Upper lobe of left lung (tissue), 4 donors: Measurements from ENCODE around the gene MPDZ.

ENCODE experiments used
- EP300 ChIP-seq, 4 donors: sonication (generic); formaldehyde crosslinking; IDR thresholded peaks; one replicate each; pipeline ENCODE4 v1.5.1; 2017; ENCODE audit warnings: antibody characterized with exemption in 4 of 4, control low read depth in 2 of 4
- POLR2A ChIP-seq, 4 donors: fragments of 450-650 bp; IDR thresholded peaks; one replicate each; pipeline ENCODE4 v1.5.1; 2016 to 2017; ENCODE audit warnings: antibody characterized with exemption in 4 of 4, mild to moderate bottlenecking in 2 of 4
- POLR2AphosphoS5 ChIP-seq, 2 donors: sonication (generic); formaldehyde crosslinking; IDR thresholded peaks; one replicate each; pipeline ENCODE4 v1.5.1; 2017; ENCODE audit warnings: antibody characterized with exemption in 2 of 2
- TF ChIP-seq, protein P1 (sequence below), 6 experiments: fragments of 450-650 bp in 4 of 6; fragments of 200-600 bp in 2 of 6; sonication (generic) in 2 of 6; IDR thresholded peaks; one replicate each; pipeline ENCODE4 v1.5.1; 2016 to 2019; ENCODE audit warnings: antibody characterized with exemption in 6 of 6

DNA sequence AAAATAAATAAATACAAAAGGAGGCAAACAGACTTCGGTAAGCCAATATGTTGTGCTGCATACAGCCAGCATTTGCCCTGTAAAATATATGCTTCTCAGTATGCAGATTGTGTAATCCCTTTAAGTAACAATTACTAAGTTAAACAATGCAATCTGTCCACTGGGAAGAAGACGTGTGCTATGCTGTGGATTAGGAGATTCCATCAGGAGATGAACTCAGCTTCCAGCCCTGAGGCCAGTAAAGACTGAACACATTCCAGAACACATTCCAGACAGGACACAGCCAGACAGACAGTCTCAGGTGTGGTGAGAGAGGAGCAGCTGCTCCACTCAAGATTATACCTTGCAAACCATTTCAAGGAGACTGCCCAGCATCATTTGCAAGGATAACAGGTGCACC is 97.8 kb downstream of the MPDZ start:
- TF ChIP-seq, protein P1, sequence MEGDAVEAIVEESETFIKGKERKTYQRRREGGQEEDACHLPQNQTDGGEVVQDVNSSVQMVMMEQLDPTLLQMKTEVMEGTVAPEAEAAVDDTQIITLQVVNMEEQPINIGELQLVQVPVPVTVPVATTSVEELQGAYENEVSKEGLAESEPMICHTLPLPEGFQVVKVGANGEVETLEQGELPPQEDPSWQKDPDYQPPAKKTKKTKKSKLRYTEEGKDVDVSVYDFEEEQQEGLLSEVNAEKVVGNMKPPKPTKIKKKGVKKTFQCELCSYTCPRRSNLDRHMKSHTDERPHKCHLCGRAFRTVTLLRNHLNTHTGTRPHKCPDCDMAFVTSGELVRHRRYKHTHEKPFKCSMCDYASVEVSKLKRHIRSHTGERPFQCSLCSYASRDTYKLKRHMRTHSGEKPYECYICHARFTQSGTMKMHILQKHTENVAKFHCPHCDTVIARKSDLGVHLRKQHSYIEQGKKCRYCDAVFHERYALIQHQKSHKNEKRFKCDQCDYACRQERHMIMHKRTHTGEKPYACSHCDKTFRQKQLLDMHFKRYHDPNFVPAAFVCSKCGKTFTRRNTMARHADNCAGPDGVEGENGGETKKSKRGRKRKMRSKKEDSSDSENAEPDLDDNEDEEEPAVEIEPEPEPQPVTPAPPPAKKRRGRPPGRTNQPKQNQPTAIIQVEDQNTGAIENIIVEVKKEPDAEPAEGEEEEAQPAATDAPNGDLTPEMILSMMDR (IDR thresholded peaks at IDR 0.05) = no peak
- TF ChIP-seq POLR2AphosphoS5 (IDR thresholded peaks at IDR 0.05) = no peak
- TF ChIP-seq POLR2A (IDR thresholded peaks at IDR 0.05) = no peak
- no peak for TF ChIP-seq EP300 (IDR thresholded peaks at IDR 0.05)
